ENCODE data around the gene PSEN1.

- no peak for TF ChIP-seq CTCF (IDR thresholded peaks at IDR 0.05)
- TF ChIP-seq POLR2A (IDR thresholded peaks at IDR 0.05): no peak
Measured at GRCh38 chr14:73252491-73253322, 116.4 kb downstream of the PSEN1 start.

Measured in ovary (tissue), 3 donors.